ENCODE data around the gene MINDY4. TPM values are rescaled to one million over a fixed set of nuclear protein-coding genes. Genes with fewer than 3 reads are reported as not detected.

MINDY4 gene
- total and polyA plus RNA-seq, 2 of the 8 experiments (the other 6 are each of a cell fraction or from before 2014, with no cell fraction given) = 1.3 to 3.6 TPM

DNA sequence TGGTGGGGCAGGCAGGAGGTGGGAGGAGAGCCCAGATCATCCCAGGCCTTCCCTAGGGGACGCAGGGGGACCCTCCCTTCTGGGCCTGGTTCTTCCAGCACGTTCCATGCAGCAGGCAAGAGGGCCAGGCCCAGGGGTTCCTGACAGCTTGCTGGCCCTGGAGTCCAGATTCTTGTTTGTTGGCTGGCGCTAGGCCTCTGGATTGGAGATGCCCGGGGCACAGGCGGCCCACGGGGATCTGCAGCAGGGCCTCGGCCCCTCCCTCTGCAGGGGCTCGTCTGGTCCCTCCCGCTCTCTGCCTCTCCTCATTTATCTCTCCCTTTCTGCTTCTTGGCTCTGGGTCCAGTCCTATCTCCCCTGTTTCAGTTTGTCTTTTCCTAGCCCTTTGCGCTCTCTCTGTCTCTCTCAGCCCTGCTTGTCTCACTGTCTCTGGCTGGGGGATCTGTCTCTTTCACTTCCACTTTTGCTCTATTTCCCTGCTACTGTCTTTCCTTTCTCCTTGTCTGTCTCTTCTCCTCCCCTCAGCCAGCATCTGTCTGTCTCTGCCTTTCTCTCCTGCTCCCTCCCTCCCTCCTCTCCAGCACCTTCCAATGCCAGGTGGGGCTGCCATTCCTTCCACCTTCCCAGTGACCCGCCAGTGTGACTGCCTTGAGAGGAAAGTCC lies 139.3 kb downstream of the MINDY4 start (continued):
- TF ChIP-seq, protein P1, sequence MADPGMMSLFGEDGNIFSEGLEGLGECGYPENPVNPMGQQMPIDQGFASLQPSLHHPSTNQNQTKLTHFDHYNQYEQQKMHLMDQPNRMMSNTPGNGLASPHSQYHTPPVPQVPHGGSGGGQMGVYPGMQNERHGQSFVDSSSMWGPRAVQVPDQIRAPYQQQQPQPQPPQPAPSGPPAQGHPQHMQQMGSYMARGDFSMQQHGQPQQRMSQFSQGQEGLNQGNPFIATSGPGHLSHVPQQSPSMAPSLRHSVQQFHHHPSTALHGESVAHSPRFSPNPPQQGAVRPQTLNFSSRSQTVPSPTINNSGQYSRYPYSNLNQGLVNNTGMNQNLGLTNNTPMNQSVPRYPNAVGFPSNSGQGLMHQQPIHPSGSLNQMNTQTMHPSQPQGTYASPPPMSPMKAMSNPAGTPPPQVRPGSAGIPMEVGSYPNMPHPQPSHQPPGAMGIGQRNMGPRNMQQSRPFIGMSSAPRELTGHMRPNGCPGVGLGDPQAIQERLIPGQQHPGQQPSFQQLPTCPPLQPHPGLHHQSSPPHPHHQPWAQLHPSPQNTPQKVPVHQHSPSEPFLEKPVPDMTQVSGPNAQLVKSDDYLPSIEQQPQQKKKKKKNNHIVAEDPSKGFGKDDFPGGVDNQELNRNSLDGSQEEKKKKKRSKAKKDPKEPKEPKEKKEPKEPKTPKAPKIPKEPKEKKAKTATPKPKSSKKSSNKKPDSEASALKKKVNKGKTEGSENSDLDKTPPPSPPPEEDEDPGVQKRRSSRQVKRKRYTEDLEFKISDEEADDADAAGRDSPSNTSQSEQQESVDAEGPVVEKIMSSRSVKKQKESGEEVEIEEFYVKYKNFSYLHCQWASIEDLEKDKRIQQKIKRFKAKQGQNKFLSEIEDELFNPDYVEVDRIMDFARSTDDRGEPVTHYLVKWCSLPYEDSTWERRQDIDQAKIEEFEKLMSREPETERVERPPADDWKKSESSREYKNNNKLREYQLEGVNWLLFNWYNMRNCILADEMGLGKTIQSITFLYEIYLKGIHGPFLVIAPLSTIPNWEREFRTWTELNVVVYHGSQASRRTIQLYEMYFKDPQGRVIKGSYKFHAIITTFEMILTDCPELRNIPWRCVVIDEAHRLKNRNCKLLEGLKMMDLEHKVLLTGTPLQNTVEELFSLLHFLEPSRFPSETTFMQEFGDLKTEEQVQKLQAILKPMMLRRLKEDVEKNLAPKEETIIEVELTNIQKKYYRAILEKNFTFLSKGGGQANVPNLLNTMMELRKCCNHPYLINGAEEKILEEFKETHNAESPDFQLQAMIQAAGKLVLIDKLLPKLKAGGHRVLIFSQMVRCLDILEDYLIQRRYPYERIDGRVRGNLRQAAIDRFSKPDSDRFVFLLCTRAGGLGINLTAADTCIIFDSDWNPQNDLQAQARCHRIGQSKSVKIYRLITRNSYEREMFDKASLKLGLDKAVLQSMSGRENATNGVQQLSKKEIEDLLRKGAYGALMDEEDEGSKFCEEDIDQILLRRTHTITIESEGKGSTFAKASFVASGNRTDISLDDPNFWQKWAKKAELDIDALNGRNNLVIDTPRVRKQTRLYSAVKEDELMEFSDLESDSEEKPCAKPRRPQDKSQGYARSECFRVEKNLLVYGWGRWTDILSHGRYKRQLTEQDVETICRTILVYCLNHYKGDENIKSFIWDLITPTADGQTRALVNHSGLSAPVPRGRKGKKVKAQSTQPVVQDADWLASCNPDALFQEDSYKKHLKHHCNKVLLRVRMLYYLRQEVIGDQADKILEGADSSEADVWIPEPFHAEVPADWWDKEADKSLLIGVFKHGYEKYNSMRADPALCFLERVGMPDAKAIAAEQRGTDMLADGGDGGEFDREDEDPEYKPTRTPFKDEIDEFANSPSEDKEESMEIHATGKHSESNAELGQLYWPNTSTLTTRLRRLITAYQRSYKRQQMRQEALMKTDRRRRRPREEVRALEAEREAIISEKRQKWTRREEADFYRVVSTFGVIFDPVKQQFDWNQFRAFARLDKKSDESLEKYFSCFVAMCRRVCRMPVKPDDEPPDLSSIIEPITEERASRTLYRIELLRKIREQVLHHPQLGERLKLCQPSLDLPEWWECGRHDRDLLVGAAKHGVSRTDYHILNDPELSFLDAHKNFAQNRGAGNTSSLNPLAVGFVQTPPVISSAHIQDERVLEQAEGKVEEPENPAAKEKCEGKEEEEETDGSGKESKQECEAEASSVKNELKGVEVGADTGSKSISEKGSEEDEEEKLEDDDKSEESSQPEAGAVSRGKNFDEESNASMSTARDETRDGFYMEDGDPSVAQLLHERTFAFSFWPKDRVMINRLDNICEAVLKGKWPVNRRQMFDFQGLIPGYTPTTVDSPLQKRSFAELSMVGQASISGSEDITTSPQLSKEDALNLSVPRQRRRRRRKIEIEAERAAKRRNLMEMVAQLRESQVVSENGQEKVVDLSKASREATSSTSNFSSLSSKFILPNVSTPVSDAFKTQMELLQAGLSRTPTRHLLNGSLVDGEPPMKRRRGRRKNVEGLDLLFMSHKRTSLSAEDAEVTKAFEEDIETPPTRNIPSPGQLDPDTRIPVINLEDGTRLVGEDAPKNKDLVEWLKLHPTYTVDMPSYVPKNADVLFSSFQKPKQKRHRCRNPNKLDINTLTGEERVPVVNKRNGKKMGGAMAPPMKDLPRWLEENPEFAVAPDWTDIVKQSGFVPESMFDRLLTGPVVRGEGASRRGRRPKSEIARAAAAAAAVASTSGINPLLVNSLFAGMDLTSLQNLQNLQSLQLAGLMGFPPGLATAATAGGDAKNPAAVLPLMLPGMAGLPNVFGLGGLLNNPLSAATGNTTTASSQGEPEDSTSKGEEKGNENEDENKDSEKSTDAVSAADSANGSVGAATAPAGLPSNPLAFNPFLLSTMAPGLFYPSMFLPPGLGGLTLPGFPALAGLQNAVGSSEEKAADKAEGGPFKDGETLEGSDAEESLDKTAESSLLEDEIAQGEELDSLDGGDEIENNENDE (IDR thresholded peaks at IDR 0.05; ENCODE audit: insufficient replicate concordance, low read length) = no peak
- TF ChIP-seq JUN (IDR thresholded peaks at IDR 0.05; ENCODE audit: low read depth, low read length) (no peak), CBX5 (IDR thresholded peaks at IDR 0.05; ENCODE audit: low read depth, low read length) (no peak), RNF2 (IDR thresholded peaks at IDR 0.05; ENCODE audit: borderline replicate concordance, low read depth, low read length, missing control alignments, poor library complexity, severe bottlenecking) (no peak), RBBP5 (IDR thresholded peaks at IDR 0.05; ENCODE audit: borderline replicate concordance, low read depth, low read length) (no peak)
- TF ChIP-seq, protein P2, sequence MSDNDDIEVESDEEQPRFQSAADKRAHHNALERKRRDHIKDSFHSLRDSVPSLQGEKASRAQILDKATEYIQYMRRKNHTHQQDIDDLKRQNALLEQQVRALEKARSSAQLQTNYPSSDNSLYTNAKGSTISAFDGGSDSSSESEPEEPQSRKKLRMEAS (IDR thresholded peaks at IDR 0.05) = no peak

Data from H1 (cell line).